Choroid plexus epithelial cell (primary cell): Measurements from ENCODE around the gene TC2N.

ENCODE experiments used
- DNase-seq: peaks from one replicate; pipeline ENCODE4 v3.0.0-alpha.2; 2010; ENCODE audit warnings: low read depth
- H3K4me3 ChIP-seq: 2 replicates; pipeline ENCODE4 v1.5.1; 2011; ENCODE audit warnings: low read depth, mild to moderate bottlenecking, control low read depth, low read length, moderate library complexity
- TF ChIP-seq, protein P1 (sequence below): conservative IDR thresholded peaks from 2 replicates; pipeline ENCODE4 v1.5.1; 2011; ENCODE audit warnings: low read depth, mild to moderate bottlenecking, control low read depth, inconsistent platforms, low read length, moderate library complexity

The TC2N gene

DNA sequence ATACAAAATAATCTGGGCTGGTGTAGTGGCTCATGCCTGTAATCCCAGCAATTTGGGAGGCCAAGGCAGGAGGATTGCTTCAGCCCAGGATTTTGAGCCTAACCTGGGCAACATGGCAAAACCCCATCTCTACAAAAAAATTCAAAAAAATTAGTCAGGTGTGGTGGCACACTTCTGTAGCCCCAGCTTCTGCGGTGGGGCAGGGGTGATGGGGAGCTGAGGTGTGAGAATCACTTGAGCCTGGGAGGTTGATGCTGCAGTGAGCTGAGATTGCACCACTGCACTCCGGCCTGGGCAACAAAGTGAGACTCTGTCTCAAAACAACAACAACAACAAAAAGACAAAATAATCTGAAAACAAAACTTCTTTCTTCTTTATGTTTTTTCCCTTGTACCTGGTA is 66.0 kb downstream of the TC2N start:
- TF ChIP-seq, protein P1, sequence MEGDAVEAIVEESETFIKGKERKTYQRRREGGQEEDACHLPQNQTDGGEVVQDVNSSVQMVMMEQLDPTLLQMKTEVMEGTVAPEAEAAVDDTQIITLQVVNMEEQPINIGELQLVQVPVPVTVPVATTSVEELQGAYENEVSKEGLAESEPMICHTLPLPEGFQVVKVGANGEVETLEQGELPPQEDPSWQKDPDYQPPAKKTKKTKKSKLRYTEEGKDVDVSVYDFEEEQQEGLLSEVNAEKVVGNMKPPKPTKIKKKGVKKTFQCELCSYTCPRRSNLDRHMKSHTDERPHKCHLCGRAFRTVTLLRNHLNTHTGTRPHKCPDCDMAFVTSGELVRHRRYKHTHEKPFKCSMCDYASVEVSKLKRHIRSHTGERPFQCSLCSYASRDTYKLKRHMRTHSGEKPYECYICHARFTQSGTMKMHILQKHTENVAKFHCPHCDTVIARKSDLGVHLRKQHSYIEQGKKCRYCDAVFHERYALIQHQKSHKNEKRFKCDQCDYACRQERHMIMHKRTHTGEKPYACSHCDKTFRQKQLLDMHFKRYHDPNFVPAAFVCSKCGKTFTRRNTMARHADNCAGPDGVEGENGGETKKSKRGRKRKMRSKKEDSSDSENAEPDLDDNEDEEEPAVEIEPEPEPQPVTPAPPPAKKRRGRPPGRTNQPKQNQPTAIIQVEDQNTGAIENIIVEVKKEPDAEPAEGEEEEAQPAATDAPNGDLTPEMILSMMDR = no peak
- H3K4me3 ChIP-seq = no peak overlapping the region
- DNase-seq = no peak

DNA sequence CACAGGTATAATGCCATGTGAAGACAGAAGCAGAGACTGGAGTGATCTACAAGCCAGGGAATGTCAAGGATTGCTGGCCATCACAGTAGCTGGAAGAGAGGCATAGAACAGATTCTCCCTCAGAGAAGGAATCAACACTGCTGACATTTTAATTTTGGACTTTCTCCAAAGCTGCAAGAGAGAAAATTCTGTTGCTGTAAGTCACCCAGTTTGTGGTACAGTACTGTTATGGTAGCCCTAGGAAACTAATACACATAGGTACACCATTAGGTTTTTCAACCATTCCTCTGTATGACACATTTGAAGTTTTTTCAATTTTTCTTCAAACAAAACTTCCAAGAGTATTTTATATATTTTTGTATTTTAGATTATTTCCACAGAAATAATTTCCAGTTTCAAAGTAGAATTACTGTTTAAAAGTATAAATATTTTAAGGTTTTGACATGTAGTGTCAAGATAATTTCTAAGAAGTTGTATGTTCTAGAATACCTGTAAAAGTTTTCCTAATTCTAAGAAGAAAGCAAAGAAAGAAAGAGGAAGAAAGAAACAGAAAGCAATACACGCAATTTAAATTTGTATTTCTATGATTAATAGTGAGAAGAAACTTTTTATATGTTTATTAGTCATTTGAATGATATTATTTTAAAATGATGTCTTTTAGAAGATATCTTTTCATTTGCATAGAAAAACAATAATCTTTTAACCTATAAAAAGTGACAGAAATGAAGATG is 70.6 kb downstream of the TC2N start:
- peak; percentile 19 for DNase-seq
- TF ChIP-seq, protein P1 = no peak
- no peak overlapping the region for H3K4me3 ChIP-seq

DNA sequence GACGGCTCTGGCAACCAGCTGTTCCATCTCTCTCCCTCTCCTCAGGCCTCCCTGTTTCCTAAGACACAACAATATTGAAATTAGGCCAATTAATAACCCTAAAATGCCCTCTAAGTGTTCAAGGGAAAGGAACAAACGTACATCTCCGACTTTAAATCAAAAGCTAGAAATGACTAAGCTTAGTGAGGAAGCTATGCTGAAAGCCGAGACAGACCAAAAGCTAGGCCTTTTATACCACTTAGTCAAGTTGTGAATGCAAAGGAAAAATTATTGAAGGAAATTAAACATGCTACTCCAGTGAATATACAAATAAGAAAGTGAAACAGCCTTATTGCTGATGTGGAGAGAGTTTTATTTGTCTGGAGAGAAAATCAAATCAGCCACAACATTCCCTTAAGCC is 73.6 kb downstream of the TC2N start:
- no peak overlapping the region for H3K4me3 ChIP-seq
- no peak for DNase-seq
- TF ChIP-seq, protein P1 = no peak

DNA sequence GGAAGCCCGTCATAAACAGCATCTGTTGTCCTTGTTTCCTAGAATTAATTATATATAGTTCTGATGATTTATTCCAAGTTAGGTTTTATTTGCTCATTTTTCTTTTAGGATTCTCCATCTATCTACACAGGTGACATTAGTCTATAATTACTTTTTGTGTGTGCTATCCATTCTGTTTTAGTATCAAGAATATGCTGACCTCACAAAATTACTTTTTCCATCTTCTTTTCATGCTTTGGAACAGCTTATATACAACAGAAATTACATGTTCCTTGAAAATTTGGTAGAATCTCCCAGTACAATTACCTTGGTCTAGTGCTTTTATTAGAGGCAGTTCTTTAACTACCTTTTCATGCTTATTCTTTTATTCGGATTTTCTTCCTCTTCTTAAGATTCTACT is 81.1 kb downstream of the TC2N start:
- no peak overlapping the region for H3K4me3 ChIP-seq
- TF ChIP-seq, protein P1 = no peak
- no peak for DNase-seq

DNA sequence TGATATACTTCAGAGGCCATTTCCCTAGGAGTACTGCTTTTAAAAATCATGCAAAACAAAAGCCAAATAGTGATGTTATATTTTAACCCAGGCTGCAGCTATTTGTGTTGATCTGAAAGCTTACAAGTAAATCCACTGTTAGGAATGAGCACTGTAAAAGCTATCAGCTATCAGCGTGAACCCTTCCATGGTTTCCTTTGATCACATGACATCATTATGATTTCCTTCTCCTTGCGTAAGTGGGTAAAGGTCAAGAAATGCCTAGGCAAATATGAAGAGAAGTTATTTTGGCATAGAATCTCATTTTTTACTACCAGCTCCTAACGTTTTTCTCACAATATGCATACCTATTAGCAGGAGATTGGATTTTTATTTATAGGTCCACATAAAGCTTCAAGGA is 86.9 kb downstream of the TC2N start:
- TF ChIP-seq, protein P1 = no peak
- no peak overlapping the region for H3K4me3 ChIP-seq
- DNase-seq = peak; percentile 1

DNA sequence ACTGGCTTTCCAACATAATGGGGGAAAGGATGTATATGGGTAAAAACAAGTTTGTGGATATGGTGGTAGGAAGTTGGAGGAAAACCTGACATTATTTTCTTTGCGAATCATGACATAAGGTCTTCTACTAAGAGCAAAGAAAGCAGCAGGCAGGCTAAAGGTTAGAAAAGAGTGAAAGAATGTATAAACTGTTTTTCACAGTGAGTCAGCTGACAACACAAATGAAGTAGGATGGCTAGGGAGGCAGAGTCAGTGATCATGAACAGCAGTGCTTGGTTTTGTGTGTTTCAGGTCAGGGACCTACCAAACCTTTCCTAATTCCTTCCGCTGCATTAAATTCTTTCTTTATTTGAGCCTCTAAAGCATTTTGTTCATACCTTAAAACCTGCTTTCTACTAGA is 89.1 kb downstream of the TC2N start:
- DNase-seq = peak; percentile 17
- TF ChIP-seq, protein P1 = no peak
- H3K4me3 ChIP-seq = no peak overlapping the region
